Thyroid gland (tissue), 4 donors: ENCODE measurements around the gene TMEM131.

Experiments used
- POLR2A ChIP-seq, 2 donors: fragments of 450-650 bp; IDR thresholded peaks; one replicate each; pipeline ENCODE4 v1.6.1; 2017; ENCODE audit warnings: antibody characterized with exemption in 2 of 2, mild to moderate bottlenecking in 2 of 2, moderate library complexity in 1 of 2
- TF ChIP-seq, protein P1 (sequence below), 6 experiments: fragments of 200-600 bp in 3 of 6; fragments of 450-650 bp in 3 of 6; sonication (generic) in 3 of 6; IDR thresholded peaks; one replicate each; pipeline ENCODE4 v1.5.1; 2016 to 2019; ENCODE audit warnings: antibody characterized with exemption in 6 of 6, mild to moderate bottlenecking in 2 of 6, inconsistent platforms in 1 of 6, moderate library complexity in 1 of 6

DNA sequence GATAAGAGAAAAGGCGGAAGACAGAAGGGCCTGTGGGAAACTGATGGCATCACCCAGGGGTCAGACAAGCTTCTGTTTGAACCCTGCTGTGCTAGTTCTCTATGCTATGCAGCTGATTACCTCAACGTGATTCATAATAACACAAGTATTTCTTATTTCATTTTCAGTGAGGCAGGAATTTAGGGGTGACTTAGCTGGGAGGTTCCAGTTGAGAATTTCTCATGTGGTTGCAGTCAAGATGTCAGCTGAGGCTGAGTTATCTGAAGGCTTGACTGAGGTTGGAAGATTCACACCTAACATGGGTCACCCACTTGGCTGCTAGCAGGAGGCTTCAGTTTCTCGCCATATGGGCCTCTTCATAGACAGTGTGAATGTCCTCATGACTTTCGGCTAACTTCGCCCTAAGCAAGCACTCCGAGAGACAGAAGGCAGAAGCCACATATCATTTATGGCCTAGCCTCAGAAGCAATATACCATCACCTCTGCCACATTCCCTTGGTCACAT, 34.0 kb upstream of the TMEM131 start:
- TF ChIP-seq, protein P1, sequence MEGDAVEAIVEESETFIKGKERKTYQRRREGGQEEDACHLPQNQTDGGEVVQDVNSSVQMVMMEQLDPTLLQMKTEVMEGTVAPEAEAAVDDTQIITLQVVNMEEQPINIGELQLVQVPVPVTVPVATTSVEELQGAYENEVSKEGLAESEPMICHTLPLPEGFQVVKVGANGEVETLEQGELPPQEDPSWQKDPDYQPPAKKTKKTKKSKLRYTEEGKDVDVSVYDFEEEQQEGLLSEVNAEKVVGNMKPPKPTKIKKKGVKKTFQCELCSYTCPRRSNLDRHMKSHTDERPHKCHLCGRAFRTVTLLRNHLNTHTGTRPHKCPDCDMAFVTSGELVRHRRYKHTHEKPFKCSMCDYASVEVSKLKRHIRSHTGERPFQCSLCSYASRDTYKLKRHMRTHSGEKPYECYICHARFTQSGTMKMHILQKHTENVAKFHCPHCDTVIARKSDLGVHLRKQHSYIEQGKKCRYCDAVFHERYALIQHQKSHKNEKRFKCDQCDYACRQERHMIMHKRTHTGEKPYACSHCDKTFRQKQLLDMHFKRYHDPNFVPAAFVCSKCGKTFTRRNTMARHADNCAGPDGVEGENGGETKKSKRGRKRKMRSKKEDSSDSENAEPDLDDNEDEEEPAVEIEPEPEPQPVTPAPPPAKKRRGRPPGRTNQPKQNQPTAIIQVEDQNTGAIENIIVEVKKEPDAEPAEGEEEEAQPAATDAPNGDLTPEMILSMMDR (IDR thresholded peaks at IDR 0.05) = no peak
- no peak for TF ChIP-seq POLR2A (IDR thresholded peaks at IDR 0.05)
